NCI-H526 (cell line): ENCODE data around the gene ZNF554.

ENCODE experiments used
- DNase-seq, 2 experiments: peaks; one replicate each; lab custom pipeline; 2025; lab: John Stamatoyannopoulos, UW

The ZNF554 gene

DNA sequence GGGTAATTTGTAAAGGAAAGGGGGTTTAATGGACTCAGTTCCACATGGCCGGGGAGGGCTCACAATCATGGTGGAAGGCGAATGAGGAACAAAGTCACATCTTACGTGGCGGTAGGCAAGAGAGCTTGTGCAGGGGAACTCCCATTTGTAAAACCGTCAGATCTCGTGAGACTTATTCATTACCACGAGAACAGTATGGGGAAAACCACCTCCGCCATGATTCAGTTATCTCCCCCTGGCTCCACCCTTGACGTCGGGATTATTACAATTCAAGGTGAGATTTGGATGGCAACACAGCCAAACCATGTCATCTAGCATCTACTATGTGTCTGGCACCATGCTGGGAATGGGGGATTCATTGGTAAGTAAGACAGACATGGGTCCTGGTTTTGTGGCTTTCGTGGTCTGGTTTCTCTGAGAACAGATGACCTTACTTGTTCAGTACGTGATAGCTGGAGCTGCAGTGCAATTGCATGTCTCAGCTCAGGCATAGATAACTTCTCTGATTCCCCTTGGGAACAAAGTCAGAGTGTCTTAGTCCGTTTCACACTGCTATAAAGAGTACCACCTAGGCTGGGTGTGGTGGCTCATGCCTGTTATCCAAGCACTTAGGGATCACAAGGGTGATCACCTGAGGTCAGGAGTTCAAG, 8.3 kb downstream of the ZNF554 start:
- no peak for DNase-seq

DNA sequence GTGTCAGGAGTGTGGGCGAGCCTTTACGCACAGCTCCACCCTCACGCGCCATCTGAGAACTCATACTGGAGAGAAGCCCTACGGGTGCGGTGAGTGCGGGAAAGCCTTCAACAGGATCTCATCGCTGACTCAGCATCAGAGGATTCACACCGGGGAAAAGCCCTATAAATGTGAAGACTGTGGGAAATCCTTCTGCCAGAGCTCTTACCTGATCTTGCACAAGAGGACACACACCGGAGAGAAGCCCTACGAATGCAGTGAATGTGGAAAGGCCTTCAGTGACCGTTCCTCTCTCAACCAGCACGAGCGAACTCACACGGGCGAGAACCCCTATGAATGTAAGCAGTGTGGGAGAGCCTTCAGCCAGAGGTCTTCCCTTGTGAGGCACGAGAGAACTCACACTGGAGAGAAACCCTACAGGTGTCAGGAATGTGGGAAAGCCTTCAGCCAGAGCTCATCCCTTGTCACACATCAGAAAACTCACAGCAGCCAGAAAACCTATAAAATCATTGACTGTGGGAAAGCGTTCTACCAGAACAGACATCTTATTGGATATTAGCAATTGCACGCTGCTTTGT, 14.7 kb downstream of the ZNF554 start:
- no peak for DNase-seq

DNA sequence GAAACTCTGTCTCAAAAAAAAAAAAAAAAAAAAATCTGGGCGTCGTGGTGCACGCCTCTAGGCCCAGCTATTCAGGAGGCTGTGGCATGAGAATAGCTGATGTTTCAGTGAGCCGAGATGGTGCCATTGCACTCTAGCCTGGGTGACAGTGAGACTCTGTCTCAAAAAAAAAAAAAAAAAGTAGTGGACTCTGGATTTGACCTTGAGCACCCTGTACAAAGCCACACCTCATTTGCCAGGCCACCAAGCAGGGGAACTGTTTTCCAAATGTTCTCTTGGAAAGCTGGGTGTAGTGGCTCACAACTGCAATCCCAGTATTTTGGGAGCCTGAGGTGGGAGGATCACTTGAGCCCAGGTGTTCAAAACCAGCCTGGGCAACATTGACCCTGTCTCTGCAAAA, 17.8 kb downstream of the ZNF554 start:
- DNase-seq = no peak

DNA sequence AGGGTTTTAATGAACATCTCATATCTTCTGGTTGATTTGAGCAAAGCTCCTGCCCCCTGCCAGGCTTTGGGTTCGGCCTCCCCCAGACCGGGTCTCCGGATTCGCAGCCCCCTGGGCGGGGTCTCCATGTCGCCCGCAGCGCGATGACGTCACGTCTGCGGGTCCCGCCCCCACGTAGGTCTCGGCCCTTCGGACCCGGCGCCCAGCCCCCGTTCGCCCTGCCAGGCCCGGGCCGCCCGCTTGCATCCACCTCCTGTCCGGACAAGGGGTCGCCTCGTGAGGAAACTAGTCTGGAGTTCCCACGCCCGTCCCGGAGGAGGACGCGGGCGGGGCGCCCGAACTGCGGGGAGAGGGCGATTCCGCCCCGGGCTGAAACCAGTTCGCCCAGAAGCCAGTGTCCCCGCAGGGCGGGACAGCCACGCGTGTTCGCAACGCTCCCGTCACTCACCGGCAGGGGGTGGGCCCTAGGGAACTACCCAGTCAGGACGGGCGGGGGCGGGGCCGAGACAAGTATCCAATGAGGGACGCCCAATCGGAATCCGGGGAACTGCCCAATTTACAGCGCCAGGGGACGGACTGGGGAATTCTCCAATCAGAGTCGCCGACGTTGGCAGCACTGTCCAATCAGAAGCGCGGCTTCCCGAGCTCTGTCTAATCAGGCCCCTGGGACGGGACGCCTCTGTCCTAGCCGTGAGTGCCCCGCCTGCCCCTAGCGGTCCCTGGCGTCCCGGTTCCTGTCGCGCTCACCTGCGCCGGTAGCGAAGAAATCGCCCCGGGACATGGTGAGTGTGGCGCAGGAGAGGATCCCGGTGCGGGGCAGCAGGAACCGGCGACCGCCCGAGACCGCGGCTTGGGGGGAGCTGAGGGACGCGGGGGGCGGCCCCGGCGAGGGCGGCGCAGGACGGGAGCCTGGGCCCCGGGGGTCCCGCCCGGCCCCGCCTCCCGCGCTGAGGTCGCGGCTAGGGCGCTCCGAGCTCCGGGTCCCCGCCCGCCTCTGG, 21.4 kb downstream of the ZNF554 start, which contains the start of gene ZNF555:
Gene ZNF555 (plus strand): TSS at position 682 of the 998 bp plus-strand sequence. CDS start 98 bp downstream, at position 780.
- DNase-seq = peak; percentile 96 to 98

DNA sequence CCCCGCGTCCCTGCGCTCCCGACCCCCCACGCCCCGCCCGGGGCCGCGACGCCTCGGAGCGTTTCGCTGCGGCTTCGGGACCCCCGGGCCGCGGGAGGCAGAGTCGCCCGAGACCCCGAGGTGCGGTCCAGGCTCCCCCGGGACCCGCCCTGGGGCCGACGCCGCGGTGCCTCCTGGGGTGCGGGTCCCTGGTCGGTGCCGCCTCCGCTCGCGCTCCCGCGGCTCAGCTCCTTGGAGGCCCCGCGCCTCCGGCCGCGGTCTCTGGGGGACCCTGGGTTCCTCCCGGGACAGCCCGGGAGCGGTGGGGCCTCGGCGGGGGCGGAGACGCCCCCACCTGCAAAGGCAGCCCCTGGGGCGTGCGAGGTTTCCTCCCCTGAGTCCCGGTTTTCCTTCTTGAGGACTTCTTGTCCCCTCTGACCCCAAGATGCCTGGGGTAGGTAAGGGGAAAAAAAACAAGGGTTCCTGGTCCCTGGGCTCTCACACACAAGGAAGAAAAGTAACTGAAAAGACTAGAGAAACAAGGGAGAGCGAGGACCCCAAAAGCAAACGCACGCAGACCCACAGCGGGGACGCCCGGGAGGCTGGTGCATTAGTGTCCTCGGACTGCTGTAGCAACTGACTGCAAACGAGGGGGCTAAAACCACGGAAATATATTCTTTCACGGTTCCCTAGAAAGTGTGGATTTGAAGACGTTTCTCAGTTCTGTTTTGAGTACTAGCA, 22.3 kb downstream of the ZNF554 start:
- peak in 1 of 2 experiments; percentile 2 for DNase-seq

DNA sequence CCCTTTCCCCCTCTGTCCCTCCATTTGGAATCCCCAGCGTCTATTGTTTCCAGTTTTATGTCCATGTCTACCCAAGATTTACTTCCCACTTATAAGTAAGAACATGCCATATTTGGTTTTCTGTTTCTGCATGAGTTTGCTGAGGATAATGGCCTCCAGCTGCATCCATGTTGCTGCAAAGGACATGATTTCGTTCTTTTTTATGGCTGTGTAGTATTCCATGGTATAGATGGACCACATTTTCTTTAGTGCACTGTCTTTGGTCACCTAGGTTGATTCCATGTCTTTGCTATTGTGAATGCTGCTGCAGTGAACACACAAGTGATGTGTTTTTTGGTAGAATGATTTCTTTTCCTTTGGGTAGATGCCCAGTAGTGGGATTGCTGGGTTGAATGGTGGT, 25.4 kb downstream of the ZNF554 start:
- no peak for DNase-seq

DNA sequence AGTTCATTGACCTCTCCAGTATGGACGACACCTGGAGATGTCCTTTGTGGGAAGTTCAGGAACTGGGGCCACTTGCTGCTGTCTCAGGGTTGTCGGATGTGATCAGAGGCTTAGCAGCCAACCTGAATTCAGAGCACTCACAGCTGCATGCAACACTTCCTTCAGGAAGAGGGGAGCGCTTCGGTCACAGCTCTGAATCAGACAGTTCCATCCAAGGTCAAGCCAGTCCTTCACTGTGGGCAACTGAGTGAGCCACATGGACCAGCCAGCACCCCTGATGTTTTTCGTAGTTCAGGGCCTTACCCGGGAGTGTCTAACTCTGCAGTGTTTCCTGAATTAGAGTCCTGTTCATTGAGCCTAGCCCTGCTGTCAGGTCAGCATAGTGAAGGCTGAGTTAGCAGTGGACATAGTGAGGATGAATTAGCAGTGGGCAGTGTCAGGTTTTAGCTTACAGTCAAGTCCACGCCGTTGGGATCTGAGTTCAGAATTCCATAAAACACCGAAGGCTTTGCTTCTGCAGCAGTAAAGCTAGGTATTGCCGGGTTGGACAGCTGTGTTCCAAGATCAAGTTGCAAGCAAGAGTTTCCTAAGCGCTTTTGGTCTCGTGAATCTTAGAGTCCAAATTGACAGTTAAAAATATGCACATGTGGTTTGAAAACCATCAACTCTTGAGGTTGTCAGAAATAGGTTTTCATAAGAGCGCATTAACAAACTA, 26.7 kb downstream of the ZNF554 start:
- no peak for DNase-seq

DNA sequence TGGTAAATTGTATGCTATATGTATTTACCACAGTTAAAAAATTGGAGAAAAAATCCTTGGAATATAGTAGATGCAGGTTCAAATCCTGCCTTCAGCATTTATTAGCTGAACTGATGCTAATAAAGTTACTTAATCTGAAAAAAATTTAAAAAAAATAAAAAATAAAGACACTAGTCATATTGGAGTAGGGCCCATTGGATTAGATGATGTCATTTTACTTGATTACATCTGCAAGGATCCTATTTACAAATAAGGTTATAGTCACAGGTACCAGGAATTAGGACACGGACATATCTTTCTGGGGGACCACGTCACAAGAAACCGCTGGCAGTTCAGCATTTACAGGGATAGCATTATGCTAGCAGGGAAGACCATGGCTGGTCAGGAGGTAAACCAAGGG, 27.8 kb downstream of the ZNF554 start:
- DNase-seq = no peak

DNA sequence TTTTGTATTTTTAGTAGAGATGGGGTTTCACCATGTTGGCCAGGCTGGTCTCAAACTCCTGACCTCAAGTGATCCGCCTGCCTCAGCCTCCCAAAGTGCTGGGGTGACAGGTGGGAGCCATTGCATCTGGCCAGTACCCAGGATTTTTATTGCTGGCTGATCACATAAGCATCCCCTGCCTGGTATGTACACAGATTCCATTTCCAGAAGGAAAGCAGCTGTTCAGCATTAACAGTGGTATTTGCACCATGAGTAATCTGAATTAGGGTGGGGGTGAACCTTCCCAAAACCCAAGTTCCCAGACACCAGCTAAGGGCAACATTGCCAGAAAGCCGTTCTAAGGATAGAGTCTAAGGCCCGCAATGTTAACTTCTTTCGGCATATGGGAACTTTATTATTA, 28.9 kb downstream of the ZNF554 start:
- no peak for DNase-seq

DNA sequence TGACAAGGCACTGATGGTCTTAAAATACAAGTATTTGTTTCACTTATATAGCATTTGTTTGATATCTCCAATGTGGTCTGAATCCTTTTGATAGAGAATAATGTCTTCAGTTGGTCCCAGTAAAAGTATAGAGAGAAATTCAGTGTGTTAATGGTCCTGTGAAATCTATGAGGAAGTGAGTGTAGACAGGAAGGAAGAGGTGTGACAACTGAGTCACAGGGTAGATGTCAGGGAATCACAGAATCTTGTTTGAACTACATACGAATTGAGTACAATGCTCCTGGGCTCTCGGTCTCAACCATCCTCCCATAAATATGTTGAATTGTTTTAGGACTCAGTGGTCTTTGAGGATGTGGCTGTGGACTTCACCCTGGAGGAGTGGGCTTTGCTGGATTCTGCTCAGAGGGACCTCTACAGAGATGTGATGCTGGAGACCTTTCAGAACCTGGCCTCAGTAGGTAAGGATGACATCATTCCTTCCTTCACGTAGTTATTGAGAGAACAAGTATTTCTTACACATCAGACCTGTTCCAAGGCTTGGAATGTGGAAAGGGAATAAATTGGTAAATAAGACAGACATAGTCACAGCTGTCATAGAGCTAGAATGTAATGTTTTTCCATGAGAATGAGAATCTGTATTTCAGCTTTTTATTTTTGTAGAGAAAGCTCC, 30.7 kb downstream of the ZNF554 start:
- no peak for DNase-seq

DNA sequence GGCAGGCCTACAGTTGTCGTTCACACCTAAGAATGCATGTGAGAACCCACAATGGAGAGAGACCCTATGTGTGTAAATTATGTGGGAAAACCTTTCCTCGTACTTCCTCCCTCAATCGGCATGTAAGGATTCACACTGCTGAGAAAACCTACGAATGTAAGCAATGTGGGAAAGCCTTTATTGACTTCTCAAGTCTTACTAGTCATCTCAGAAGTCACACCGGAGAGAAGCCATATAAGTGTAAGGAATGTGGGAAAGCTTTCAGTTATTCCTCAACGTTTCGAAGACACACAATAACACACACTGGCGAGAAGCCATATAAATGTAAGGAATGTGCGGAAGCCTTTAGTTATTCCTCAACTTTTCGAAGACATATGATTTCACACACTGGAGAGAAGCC, 32.9 kb downstream of the ZNF554 start:
- DNase-seq = no peak

DNA sequence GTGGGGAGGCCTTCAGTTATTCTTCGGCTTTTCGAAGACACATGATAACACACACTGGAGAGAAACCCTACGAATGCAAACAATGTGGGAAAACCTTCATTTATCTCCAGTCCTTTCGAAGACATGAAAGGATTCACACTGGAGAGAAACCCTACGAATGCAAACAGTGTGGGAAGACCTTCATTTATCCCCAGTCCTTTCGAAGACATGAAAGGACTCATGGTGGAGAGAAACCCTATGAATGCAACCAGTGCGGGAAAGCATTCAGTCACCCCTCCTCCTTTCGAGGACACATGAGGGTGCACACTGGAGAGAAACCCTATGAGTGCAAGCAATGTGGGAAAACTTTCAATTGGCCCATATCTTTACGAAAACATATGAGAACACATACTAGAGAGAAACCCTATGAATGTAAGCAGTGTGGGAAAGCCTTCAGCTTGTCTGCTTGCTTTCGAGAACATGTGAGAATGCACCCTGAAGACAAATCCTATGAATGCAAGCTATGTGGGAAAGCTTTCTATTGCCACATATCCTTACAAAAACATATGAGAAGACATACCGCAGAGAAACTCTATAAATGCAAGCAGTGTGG, 33.4 kb downstream of the ZNF554 start:
- no peak for DNase-seq

DNA sequence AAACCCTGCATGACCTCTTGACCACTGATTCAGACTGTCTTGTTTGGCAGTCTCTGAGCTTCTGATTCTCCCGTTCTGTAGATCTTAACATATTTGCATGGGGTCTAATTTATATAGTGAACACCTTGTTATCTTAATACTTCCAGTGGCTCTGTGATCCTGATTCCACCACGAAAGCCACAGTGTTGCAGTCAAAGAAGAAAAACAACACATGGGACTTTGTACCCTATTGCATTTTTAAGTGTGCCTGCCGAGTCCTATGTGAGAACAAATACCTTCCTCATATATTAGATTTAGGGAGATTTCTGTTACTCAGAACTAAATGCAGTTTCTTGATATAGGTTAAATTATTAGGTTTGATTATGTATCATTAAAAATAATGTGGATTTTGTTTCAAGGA, 35.2 kb downstream of the ZNF554 start:
- no peak for DNase-seq

DNA sequence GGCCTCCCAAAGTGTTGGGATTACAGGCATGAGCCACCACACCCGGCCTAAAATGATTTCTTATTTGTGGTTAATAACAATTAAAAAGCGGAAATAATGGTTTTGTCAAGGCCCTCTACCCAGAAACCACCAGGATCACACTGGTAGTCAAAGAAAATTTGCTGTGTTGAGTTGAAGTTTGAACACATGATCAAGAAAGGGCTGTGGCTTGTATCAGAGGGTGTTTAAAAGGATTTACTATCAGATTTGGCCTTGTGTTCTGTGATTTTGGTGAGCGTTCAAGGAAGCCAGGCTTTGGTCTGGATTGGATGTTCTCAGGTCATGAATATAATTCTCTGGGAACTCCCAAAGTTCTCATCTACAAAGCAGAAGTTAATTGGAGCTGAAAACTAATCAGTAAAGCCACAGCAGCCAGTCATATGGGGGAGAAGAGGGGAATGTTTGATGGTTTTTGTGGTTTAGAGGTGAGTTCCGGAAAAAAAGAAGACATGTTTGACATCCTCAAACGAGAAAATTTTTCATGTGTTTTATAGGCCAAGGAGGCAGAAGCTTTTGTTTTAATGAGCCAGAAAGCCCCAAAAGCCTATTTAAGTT, 36.9 kb downstream of the ZNF554 start:
- no peak for DNase-seq

DNA sequence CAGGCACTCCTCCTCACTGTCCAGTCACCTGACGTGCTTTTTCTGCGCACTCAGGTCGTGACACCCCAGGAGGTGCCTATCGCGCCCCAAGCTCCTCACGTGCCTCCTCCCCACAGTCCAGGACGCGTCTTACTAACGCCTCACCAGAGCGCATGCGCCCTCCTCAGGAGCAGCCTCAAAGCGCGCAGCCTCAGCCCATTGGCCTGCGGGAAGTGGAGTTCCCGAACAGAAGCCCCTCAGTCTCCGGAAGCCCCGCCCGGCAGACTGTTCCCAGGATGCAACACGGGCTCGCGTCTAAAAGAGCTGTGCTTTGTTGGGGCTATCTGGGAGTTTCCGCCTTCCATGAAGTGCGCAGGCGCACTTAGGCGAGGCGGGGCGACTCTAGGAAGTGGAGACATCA, 39.2 kb downstream of the ZNF554 start:
- DNase-seq = no peak

DNA sequence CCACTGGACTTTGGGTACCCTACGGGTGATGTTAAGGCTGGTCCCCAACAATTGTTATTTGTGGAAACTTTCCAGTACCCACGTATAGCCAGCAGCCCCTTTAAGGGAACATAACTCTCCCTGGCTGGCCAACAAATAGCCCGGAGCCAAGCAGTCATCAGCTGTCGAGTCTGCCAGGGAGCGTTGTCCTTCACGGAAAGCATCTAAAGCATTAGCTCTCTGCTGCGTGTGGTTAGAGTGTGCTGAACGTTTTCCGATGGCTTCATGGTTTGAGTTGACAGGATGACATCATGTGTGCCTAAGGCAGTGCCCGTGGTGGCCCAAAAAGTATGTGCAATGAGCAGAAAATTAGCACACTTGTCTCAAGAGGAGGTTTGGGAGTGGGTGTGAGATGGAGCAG, 44.1 kb downstream of the ZNF554 start:
- no peak for DNase-seq

DNA sequence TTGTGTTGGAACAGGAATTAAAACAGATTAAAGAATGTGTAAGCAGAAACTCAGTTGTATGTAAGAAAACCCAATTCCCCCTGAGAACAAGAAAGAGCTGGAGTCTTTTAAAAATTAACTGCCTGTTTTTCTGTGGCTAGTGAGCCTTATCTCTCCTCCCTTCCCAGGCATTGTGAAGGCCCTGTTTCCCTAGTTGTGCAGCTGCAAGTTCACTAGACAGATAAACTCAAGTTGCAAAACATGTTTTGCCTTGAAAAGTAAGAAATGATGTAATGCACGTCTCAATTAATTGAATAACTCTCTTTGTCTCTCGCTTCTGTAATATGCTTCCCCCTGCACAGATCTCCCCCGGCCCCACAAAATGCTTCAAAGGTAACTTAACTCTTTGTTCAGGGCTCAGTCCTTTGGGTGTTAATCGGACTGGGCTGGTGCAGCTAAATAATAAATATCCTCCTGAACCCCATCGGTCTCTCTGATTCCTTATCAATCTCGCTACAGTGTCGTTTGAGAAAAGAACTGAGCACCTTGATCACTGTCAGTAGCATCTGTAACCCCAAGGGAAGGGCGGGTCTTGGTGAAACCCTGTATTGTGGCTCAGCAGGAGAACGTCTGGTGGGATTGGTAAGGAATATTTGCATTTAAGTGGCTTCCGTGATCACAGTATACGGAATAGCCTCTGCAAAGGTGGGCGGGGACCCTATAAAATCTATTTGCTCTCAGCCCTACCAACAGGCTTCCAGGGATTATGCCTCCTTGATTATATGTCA, 45.8 kb downstream of the ZNF554 start:
- peak; percentile 59 to 62 for DNase-seq

DNA sequence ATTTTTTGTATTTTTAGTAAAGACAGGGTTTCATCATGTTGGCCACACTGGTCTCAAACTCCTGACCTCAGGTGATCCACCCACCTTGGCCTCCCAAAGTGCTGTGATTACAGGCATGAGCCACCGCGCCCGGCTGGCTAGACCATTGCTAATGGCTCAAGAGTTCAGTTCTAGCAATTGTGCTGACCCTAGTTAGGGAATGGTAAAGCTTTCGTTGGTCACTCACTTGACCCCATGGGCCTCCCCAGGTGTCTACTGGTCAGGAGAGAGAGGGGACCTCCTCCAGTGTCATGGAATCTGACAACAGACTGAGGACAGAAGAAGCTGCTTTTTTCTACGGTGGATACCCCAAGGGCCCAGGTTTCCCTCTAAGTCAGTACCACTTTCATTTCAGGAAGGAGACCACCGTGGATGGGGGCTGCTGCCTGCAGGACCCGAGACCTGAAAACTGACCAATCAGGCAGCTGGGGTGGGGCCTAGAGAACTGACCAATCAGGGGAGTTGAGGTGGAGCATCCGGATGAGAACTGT, 46.9 kb downstream of the ZNF554 start:
- DNase-seq = no peak
